ENCODE data around the gene DAPP1. TPM values are rescaled to one million over a fixed set of nuclear protein-coding genes. Genes with fewer than 3 reads are reported as not detected.

Gene DAPP1
- total RNA-seq, 1 experiment from 2014 or later = not detected

DNA sequence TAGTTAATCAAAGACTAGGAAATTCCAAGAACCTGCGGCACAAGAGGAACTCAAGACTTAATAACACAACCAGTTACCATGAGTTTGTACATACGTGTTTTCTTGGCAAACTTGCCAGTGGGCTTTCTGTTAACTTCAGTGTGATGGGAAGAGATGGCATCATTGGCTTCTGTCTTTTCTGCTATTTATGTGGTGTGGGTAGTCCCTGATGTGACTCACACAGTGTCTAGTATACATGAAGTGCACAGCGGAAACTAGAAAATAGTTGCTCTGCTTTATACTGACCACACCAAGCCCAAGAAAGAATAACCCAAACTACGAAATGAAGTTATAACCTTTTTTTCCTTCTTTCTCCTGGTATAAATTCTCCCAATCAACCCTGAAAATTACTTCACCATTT lies 24.5 kb downstream of the DAPP1 start:
- no peaks in the 10 kb centered on the region for H3K27me3 ChIP-seq (replicated peaks; ENCODE audit: insufficient read depth, low read depth, low read length, poor library complexity)
- H3K4me1 ChIP-seq (ENCODE audit: insufficient read depth, low read length, poor library complexity, severe bottlenecking) = no peaks in the 10 kb centered on the region
- CTCF ChIA-PET = no interaction called here
- no TSS peak for BruUV-seq (replicated peaks)
- DNase-seq (ENCODE audit: low spot score) = no peak
- TF ChIP-seq EZH2 (IDR thresholded peaks at IDR 0.05; ENCODE audit: borderline replicate concordance, low read depth, low read length, poor library complexity, severe bottlenecking) = no peak
- TF ChIP-seq CTCF (conservative IDR thresholded peaks at IDR 0.05; ENCODE audit: low read depth, low read length) = no peak
- no peaks in the 10 kb centered on the region for H3K36me3 ChIP-seq (ENCODE audit: insufficient read depth, low read length, poor library complexity, severe bottlenecking)
- no peak overlapping the region for H3K27ac ChIP-seq (ENCODE audit: low read depth, low read length, poor library complexity, severe bottlenecking)
- H3K9me3 ChIP-seq (ENCODE audit: low read depth, low read length, poor library complexity, severe bottlenecking) = no peaks in the 10 kb centered on the region
- POLR2A ChIA-PET (ENCODE audit: low non-redundant PET) = no interaction called here
- intact Hi-C loops (cut with micrococcal nuclease; ENCODE audit: unreplicated experiment) = no loop called here
- H3K4me3 ChIP-seq (ENCODE audit: low read depth, low read length, poor library complexity, severe bottlenecking) = no peak overlapping the region

- H3K27ac ChIP-seq (ENCODE audit: low read depth, low read length, poor library complexity, severe bottlenecking) = no peak overlapping the region
- BruUV-seq (replicated peaks) = no TSS peak
- no peak for TF ChIP-seq EZH2 (IDR thresholded peaks at IDR 0.05; ENCODE audit: borderline replicate concordance, low read depth, low read length, poor library complexity, severe bottlenecking)
- TF ChIP-seq CTCF (conservative IDR thresholded peaks at IDR 0.05; ENCODE audit: low read depth, low read length) = no peak
- intact Hi-C loops (cut with micrococcal nuclease; ENCODE audit: unreplicated experiment) = no loop called here
- H3K27me3 ChIP-seq (replicated peaks; ENCODE audit: insufficient read depth, low read depth, low read length, poor library complexity) = no peaks in the 10 kb centered on the region
- no peaks in the 10 kb centered on the region for H3K36me3 ChIP-seq (ENCODE audit: insufficient read depth, low read length, poor library complexity, severe bottlenecking)
- no peaks in the 10 kb centered on the region for H3K9me3 ChIP-seq (ENCODE audit: low read depth, low read length, poor library complexity, severe bottlenecking)
- DNase-seq (ENCODE audit: low spot score) = no peak
- no peak overlapping the region for H3K4me3 ChIP-seq (ENCODE audit: low read depth, low read length, poor library complexity, severe bottlenecking)
- CTCF ChIA-PET = no interaction called here
- POLR2A ChIA-PET (ENCODE audit: low non-redundant PET) = no interaction called here
- no peaks in the 10 kb centered on the region for H3K4me1 ChIP-seq (ENCODE audit: insufficient read depth, low read length, poor library complexity, severe bottlenecking)
Measured at GRCh38 chr4:99843413-99843812, 26.8 kb downstream of the DAPP1 start.

DNA sequence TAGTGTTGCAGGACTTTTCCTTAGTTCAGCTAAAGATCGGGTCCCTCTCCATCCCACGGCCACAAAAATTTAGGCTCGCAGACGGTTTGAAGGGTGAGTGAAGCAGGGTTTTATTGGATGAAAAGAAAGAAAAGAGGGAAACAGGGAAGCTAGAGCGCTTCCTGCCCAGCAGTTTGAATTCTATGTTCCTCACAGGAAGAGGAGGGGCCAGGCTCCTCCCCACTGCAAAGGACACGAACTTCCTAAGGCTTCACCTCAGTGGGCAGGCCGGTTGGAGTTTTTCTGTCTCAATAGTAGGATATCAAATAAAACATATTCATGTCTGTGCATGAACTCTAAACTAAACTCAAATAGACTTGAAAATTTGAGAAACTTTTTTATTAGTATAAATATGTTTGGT lies 27.4 kb downstream of the DAPP1 start:
- BruUV-seq (replicated peaks) = no TSS peak

More for the DNA sequence above, 27.4 kb downstream of the DAPP1 start:
- no peak for TF ChIP-seq CTCF (conservative IDR thresholded peaks at IDR 0.05; ENCODE audit: low read depth, low read length)
- no peak for TF ChIP-seq EZH2 (IDR thresholded peaks at IDR 0.05; ENCODE audit: borderline replicate concordance, low read depth, low read length, poor library complexity, severe bottlenecking)
- ChIA-PET CTCF (no interaction called here), POLR2A (ENCODE audit: low non-redundant PET) (no interaction called here)
- Histone ChIP-seq H3K27me3 (replicated peaks; ENCODE audit: insufficient read depth, low read depth, low read length, poor library complexity) (no peaks in the 10 kb centered on the region), H3K4me3 (ENCODE audit: low read depth, low read length, poor library complexity, severe bottlenecking) (no peak overlapping the region), H3K9me3 (ENCODE audit: low read depth, low read length, poor library complexity, severe bottlenecking) (no peaks in the 10 kb centered on the region), H3K36me3 (ENCODE audit: insufficient read depth, low read length, poor library complexity, severe bottlenecking) (no peaks in the 10 kb centered on the region), H3K4me1 (ENCODE audit: insufficient read depth, low read length, poor library complexity, severe bottlenecking) (no peaks in the 10 kb centered on the region), H3K27ac (ENCODE audit: low read depth, low read length, poor library complexity, severe bottlenecking) (no peak overlapping the region)
- intact Hi-C loops (cut with micrococcal nuclease; ENCODE audit: unreplicated experiment) = no loop called here
- no peak for DNase-seq (ENCODE audit: low spot score)
